GM13976 (cell line): ENCODE data around the gene KRTAP12-4.

ENCODE experiments used
- DNase-seq: peaks from one replicate; pipeline ENCODE4 v3.0.0; 2012; ENCODE audit warnings: low spot score
- in situ Hi-C: fragments of 300-500 bp; cut with MboI; formaldehyde crosslinking; loops from one replicate; pipeline ENCODE4 v1.12.0; 2022; ENCODE audit warnings: low sequenced_read_pairs, mixed read lengths, inconsistent platforms; ENCODE audit not compliant: unreplicated experiment
- TF ChIP-seq, protein P1 (sequence below): IDR thresholded peaks from 2 replicates; pipeline ENCODE4 v1.5.1; 2012; ENCODE audit warnings: borderline replicate concordance, mild to moderate bottlenecking; ENCODE audit not compliant: insufficient read depth; ENCODE audit errors: extremely low read depth, missing control alignments, control extremely low read depth

KRTAP12-4 gene

DNA sequence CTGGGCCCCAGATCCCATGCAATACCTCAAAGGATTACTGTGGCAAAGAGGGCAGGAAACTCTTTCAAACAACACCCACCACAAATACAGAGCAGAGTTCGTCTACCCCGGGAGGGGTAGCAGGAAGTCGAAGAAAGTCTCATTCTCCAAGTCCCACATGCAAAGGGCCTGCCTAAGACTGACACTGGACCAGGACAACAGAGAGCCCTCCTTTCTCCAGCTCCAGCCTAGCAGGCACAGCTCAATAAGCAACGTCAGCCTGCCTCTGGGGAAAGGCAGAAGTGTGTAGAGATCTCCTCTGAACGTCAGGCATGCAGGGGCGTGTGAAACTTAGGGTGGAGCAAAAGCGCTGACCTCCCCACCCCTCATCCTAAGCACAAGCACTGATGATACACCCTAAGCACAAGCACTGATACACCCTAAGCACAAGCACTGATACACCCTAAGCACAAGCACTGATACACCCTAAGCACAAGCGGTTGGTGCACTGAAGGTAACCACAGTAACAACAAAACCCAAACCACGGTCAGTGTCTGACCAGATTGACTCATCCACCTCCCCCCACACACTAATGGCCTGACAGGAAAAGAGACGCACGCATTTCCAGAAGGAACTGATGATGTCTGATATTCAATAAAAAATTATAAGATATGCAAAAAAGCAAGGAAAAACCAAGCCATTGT, 4.6 kb upstream of the KRTAP12-4 start:
- DNase-seq: no peak
- in situ Hi-C loops: no loop called here
- TF ChIP-seq, protein P1, sequence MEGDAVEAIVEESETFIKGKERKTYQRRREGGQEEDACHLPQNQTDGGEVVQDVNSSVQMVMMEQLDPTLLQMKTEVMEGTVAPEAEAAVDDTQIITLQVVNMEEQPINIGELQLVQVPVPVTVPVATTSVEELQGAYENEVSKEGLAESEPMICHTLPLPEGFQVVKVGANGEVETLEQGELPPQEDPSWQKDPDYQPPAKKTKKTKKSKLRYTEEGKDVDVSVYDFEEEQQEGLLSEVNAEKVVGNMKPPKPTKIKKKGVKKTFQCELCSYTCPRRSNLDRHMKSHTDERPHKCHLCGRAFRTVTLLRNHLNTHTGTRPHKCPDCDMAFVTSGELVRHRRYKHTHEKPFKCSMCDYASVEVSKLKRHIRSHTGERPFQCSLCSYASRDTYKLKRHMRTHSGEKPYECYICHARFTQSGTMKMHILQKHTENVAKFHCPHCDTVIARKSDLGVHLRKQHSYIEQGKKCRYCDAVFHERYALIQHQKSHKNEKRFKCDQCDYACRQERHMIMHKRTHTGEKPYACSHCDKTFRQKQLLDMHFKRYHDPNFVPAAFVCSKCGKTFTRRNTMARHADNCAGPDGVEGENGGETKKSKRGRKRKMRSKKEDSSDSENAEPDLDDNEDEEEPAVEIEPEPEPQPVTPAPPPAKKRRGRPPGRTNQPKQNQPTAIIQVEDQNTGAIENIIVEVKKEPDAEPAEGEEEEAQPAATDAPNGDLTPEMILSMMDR: no peak

DNA sequence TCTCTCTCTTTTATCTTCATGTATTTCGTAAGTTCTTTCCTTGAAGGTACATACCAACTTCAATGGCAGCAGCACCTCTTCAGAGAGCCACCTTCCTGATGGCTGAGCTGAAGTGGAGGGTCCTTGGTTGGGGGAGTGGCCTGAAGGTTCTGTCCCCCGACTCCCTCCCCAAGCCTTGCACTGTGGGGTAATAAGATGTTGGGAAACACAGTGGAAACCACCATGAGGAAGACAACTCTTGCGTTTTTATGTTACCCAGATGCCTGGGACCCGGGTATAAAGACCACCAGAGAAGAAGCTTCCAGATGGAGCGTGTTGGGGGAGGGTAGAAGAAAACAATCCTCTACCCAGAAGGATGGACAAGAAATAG, 4.1 kb upstream of the KRTAP12-4 start:
- TF ChIP-seq, protein P1: no peak
- in situ Hi-C loops: no loop called here
- DNase-seq: no peak

DNA sequence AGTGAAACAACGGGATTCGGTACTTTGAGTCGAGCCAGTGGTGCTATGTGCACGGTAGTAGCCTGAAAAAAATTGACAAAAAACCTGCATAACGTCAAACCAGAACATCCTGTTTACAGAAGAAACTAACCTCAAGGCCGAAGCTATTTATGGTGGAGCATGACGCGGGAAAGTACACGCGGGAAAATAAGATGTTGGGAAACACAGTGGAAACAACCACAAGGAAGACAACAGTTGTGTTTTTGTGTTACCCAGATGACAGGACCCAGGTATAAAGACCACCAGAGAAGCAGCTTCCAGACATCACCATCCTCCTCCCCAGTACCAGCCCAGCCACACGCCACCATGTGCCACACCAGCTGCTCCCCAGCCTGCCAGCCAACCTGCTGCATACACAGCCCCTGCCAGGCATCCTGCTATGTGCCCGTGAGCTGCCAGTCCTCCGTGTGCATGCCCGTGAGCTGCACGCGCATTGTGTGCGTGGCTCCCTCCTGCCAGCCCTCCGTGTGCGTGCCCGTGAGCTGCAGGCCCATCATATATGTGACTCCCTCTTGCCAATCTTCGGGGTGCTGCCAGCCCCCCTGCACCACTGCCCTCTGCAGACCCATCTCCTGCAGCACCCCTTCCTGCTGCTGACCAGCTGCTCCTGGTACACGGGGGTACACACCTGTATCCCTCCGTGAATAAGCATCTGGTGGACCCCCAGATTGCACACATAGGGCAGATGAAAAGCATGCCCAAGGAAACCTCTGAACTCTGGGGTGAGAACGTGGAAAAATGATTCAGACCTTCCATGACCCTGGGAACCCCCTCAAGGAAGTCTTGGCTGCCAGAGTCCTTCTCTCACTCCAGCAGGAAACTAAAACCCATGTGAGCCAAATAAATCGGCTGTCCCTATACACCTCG, 3.4 kb upstream of the KRTAP12-4 start, which contains the start of gene KRTAP12-3:
TSS of gene KRTAP12-3 (plus strand) at position 298 of the 906 bp plus-strand sequence. CDS start at position 346, 48 bp downstream.
- TF ChIP-seq, protein P1: no peak
- no peak for DNase-seq
- in situ Hi-C loops: no loop called here

DNA sequence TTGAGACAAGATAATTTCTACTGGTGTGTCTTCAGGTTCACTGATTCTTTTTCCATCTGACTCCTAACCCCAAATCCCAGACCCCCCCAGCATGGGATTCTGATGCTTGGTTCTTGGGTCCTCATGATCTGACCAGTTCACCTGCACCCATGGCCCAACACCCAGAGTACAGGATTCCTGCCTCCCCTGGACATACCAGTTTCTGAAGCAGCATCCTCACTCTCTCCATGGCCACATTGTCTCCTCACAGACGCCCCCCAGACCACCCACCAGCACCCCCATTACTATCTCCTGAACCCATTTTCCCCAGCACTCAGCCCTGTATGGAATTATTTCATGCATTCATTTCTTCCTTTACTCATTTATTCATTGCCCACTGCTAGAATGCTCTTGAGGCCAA, 2.4 kb upstream of the KRTAP12-4 start:
- no peak for DNase-seq
- in situ Hi-C loops: no loop called here
- TF ChIP-seq, protein P1: no peak

DNA sequence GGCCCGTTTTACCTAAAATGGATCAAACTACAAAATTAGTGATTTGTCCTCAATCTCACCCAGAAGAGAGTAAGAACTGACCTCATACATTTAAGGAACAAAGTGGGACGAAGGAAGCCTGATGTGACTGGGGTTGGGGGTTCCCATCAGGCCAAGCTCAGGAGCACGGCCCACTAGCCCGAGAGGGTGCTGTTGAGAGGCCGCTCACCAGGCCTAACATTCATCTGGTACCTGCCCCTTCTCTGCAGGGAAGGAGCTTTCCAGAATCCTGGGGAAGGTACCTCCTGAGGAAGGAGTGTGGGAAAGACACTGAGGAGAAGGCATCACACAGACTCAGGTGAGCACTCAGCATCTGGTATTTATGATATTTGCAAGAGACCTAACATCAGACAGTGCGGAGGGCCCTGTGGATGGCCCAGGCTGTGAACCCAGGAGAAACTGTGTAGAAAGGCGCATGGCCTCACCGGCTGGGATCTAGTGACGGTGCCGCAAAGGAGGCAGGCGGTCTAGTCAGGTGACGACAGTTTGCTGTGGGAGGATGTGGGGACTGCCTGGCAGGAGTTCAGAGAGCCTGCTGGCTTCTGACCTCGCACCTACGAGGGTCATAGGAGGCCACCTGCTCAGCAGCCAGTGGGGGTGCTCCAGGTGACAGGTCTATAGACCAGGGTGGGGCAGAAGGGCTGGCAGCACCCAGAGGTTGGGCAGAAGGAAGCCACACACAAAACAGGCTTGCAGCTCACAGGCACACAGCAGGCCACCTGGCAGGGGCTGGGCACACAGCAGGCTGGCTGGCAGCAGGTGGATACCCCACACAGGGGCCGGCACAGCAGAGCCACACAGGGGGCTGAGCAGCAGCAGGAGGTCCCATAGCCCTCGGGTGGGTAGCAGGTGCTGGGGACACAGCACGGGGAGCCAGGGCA, 543 bp downstream of the KRTAP12-4 start:
- in situ Hi-C loops: no loop called here
- no peak for DNase-seq
- TF ChIP-seq, protein P1: no peak

DNA sequence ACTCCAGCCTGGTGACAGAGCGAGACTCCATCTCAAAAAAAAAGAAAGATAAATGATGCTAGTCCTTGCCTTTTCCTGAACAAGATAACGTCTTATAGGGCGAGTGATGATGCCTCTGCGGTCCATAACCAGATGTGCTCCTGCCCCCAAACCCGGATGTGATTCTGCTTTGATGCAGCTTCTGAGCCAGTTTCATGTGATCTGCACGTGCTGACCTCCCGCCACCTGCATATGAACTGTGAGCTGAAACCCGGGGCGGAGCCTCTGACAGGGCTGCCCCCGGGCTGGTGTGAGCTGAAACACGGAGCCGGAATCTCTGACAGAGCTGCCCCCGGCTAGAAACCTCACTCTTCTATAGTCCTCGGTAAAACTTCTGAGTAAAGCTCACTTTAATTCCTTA, 1.3 kb downstream of the KRTAP12-4 start:
- TF ChIP-seq, protein P1: no peak
- no peak for DNase-seq
- in situ Hi-C loops: no loop called here
